Fibroblast of mammary gland (primary cell): ENCODE results near the gene AVPI1.
"Not testable (repeated sequence)": the region's sequence is repeated elsewhere in the genome, so short reads cannot be mapped to it uniquely, and the experiment has no call there.

Experiments
- DNase-seq: peaks from one replicate; pipeline ENCODE4 v3.0.0-alpha.2; 2010; ENCODE audit warnings: low read depth
- H3K4me3 ChIP-seq: 2 replicates; pipeline ENCODE4 v1.5.1; 2011; ENCODE audit warnings: low read depth, mild to moderate bottlenecking, low read length, moderate library complexity; ENCODE audit not compliant: control insufficient read depth
- TF ChIP-seq, protein P1 (sequence below): conservative IDR thresholded peaks from 2 replicates; pipeline ENCODE4 v1.5.1; 2011; ENCODE audit warnings: low read depth, low read length, inconsistent platforms; ENCODE audit not compliant: control insufficient read depth, insufficient read depth

AVPI1 gene

GRCh38 chr10:97648562-97649404 is 38.3 kb downstream of the AVPI1 start:
- no peak overlapping the region for H3K4me3 ChIP-seq
- TF ChIP-seq, protein P1, sequence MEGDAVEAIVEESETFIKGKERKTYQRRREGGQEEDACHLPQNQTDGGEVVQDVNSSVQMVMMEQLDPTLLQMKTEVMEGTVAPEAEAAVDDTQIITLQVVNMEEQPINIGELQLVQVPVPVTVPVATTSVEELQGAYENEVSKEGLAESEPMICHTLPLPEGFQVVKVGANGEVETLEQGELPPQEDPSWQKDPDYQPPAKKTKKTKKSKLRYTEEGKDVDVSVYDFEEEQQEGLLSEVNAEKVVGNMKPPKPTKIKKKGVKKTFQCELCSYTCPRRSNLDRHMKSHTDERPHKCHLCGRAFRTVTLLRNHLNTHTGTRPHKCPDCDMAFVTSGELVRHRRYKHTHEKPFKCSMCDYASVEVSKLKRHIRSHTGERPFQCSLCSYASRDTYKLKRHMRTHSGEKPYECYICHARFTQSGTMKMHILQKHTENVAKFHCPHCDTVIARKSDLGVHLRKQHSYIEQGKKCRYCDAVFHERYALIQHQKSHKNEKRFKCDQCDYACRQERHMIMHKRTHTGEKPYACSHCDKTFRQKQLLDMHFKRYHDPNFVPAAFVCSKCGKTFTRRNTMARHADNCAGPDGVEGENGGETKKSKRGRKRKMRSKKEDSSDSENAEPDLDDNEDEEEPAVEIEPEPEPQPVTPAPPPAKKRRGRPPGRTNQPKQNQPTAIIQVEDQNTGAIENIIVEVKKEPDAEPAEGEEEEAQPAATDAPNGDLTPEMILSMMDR, result no peak
- peak; percentile 97 for DNase-seq

DNA sequence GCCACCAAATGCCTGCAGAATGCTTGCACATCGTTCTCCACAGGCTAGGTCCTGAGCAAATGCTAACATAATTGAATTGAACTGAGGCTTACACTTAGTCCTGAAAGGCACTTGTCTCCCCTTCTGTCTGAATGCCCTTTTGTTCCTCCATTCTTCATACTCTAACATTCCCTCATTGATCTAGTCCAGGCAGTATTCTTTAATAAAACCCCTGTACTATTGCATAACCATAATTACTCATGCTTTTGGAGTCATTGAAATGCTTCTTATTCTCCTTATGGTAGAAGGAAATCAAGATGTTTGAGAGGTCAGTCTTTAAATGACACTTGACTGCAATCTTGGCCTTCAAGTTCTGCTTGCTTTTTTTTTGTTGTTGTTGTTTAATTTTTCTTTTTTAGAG is 39.5 kb downstream of the AVPI1 start:
- TF ChIP-seq, protein P1, result no peak
- H3K4me3 ChIP-seq, result no peak overlapping the region
- DNase-seq, result peak; percentile 77

DNA sequence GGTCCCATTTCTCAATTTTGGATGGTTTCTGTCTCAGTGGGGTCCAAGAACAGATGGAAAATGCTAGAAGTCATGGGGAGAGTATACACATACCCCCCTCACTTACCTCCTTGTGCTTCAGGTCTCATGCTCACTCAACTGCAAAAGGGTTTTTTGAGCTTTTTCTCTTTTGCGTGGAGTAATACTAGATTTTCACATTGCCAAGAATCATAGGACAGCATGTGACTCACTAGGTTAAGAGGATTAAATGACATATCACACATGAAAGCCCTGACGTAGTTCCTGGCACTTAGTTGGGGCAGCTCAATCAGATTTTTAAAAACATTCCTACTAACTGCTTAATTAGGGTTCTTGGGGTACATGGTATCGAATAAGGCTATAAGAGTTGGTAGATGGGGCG is 42.1 kb downstream of the AVPI1 start:
- TF ChIP-seq, protein P1, result no peak
- no peak overlapping the region for H3K4me3 ChIP-seq
- no peak for DNase-seq

GRCh38 chr10:97643441-97643985 is 43.5 kb downstream of the AVPI1 start:
- TF ChIP-seq, protein P1, result no peak
- no peak for DNase-seq
- H3K4me3 ChIP-seq, result no peak overlapping the region

DNA sequence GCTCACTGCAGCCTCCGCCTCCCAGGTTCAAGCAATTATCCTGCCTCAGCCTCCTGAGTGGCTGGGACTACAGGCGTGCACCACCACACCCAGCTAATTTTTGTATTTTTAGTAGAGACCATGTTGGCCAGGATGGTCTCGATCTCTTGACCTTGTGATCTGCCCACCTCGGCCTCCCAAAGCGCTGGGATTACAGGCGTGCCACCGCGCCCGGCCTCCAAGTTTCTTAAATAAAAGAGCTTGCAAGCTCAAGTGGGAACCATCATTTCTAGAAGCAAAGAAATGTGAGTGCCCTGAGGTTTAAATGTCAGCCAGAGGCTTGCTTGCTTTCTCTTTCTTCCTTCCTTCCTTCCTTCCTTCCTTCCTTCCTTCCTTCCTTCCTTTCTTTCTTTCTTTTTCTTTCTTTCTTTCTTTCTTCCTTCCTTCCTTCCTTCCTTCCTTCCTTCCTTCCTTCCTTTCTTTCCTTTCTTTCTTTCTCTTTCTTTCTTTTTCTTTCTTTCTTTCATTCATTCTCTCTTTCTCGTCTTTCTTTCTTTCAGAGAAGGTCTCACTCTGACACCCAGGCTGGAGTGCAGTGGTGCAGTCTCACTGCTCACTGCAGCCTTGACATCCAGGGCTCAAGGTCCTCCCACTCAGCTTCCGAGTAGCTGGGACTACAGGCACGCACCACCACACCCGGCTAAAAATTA is 44.4 kb downstream of the AVPI1 start:
- not testable (repeated sequence) for DNase-seq, H3K4me3 ChIP-seq

DNA sequence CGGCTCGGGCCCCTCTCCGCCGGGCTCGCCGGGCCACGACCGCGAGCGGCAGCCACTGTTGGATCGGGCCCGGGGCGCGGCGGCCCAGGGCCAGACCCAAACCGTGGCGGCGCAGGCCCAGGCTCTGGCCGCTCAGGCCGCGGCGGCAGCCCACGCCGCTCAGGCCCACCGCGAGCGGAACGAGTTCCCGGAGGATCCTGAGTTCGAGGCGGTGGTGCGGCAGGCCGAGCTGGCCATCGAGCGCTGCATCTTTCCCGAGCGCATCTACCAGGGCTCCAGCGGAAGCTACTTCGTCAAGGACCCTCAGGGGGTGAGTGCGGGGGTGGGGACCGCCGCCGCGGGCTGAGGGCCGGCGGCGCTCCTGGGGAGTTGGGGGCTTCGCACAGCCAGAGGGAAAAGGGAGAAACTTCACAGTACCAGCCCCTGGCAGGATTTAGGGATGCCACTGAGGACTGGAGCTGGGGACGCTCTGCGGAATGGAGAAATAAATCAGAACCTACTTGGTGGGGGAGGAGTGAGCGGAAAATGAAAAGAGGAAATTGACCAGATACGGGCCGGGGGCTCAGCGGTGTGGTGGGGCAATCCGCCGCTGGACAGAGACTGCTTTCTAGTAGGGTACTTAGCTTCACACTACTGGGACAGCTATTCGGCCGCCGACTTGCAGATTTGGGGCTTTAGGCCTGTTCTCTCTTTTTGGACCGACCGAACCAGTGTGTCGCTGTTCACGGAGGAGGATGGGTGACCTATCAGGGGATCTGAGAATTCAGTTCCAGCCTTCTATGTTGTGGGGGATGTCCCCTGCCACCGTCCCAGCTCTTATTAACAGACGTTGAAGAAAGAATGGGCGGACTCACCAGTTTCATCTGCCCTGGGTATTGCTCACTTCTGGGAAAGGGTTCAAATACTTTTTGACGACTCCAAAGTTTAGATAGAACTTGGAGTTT is 45.9 kb downstream of the AVPI1 start:
- H3K4me3 ChIP-seq, result peak overlapping the region; percentile 88
- TF ChIP-seq, protein P1, result no peak
- peak; percentile 75 for DNase-seq
